HFF-Myc (cell line): ENCODE results near the gene ZNF302.
A peak's percentile ranks its signal among the peaks of the same experiment; 100 is the strongest.

Source experiments
- DNase-seq: peaks from one replicate; pipeline ENCODE4 v3.0.0-alpha.2; 2011; ENCODE audit warnings: low read depth; ENCODE audit errors: extremely low read depth
- H3K4me3 ChIP-seq: replicated peaks from 2 replicates; pipeline ENCODE4 v1.5.1; 2011; ENCODE audit warnings: low read depth, mild to moderate bottlenecking, control low read depth, low read length
- CTCF ChIP-seq: IDR thresholded peaks from 2 replicates; pipeline ENCODE4 v1.5.1; 2012; ENCODE audit warnings: mild to moderate bottlenecking, low read depth, low read length, control low read depth; ENCODE audit errors: missing control alignments

The ZNF302 gene

GRCh38 chr19:34649886-34650543, 27.5 kb upstream of the ZNF302 start:
- DNase-seq: no peak
- no peak for TF ChIP-seq CTCF
- H3K4me3 ChIP-seq: no peak overlapping the region

GRCh38 chr19:34651747-34652146, 25.7 kb upstream of the ZNF302 start:
- no peak overlapping the region for H3K4me3 ChIP-seq
- DNase-seq: no peak
- no peak for TF ChIP-seq CTCF

- no peak for DNase-seq
- TF ChIP-seq CTCF: no peak
- H3K4me3 ChIP-seq: no peak overlapping the region
These were observed 22.7 kb upstream of the ZNF302 start for GRCh38 chr19:34654796-34655195.

- no peak overlapping the region for H3K4me3 ChIP-seq
- TF ChIP-seq CTCF: no peak
- no peak for DNase-seq
These were observed 21.8 kb upstream of the ZNF302 start for GRCh38 chr19:34655651-34656050.

GRCh38 chr19:34661357-34661756, 16.1 kb upstream of the ZNF302 start:
- TF ChIP-seq CTCF: no peak
- DNase-seq: no peak
- no peak overlapping the region for H3K4me3 ChIP-seq

GRCh38 chr19:34662919-34663318, 14.6 kb upstream of the ZNF302 start:
- peak; percentile 48 for DNase-seq
- no peak overlapping the region for H3K4me3 ChIP-seq
- peak; percentile 44 for TF ChIP-seq CTCF

GRCh38 chr19:34664168-34664567, 13.3 kb upstream of the ZNF302 start:
- no peak overlapping the region for H3K4me3 ChIP-seq
- no peak for TF ChIP-seq CTCF
- DNase-seq: no peak
